Measurements from ENCODE around the gene CBFA2T2.

CBFA2T2 gene

DNA sequence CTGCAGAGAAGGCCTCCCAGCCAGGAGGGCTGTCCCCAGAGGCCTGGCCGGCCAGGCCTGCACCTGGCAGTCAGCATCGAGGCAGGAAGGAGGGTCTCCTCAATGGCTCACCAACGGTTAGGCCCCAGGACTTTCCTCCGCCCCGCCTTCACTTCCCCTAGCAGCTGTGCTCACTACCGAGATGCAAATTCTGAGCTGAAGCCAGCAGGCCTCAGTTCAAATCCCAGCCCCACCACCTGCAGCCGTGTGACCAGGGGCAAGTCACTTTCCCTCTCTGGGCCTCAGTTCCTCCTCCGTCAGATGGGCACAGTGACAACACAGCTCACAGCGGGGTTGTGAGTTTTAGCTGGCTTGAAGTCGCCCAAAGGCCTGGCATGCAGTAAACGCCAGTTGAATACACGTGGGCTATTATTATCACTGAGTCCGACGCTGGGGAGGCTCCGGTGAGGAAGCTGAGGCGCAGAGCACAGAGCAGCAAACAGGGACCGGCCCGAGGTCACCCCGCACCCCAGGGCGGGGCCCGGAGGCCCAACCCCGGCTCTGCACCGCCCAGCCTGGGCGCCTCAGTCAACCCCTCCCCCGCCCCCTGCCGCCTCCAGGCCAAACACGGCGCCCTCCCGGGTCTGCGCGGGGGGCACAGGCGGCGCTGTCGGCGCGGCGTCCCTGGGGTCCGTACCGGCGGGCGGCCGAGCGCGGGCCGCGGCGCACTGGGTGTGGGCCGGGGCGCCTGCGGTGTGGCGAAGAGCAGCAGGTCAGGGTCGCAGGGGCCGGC is 195.6 kb downstream of the CBFA2T2 start:
- TF ChIP-seq, protein P1, sequence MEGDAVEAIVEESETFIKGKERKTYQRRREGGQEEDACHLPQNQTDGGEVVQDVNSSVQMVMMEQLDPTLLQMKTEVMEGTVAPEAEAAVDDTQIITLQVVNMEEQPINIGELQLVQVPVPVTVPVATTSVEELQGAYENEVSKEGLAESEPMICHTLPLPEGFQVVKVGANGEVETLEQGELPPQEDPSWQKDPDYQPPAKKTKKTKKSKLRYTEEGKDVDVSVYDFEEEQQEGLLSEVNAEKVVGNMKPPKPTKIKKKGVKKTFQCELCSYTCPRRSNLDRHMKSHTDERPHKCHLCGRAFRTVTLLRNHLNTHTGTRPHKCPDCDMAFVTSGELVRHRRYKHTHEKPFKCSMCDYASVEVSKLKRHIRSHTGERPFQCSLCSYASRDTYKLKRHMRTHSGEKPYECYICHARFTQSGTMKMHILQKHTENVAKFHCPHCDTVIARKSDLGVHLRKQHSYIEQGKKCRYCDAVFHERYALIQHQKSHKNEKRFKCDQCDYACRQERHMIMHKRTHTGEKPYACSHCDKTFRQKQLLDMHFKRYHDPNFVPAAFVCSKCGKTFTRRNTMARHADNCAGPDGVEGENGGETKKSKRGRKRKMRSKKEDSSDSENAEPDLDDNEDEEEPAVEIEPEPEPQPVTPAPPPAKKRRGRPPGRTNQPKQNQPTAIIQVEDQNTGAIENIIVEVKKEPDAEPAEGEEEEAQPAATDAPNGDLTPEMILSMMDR (IDR thresholded peaks at IDR 0.05; ENCODE audit: low read depth, low read length), result no peak
- in situ Hi-C loops (cut with HindIII; ENCODE audit: low sequenced_read_pairs), result no loop called here
- DNase-seq (ENCODE audit: low read depth, low spot score), result no peak
- peak overlapping the region; percentile 38 for H3K4me3 ChIP-seq (ENCODE audit: low read depth, low read length)

DNA sequence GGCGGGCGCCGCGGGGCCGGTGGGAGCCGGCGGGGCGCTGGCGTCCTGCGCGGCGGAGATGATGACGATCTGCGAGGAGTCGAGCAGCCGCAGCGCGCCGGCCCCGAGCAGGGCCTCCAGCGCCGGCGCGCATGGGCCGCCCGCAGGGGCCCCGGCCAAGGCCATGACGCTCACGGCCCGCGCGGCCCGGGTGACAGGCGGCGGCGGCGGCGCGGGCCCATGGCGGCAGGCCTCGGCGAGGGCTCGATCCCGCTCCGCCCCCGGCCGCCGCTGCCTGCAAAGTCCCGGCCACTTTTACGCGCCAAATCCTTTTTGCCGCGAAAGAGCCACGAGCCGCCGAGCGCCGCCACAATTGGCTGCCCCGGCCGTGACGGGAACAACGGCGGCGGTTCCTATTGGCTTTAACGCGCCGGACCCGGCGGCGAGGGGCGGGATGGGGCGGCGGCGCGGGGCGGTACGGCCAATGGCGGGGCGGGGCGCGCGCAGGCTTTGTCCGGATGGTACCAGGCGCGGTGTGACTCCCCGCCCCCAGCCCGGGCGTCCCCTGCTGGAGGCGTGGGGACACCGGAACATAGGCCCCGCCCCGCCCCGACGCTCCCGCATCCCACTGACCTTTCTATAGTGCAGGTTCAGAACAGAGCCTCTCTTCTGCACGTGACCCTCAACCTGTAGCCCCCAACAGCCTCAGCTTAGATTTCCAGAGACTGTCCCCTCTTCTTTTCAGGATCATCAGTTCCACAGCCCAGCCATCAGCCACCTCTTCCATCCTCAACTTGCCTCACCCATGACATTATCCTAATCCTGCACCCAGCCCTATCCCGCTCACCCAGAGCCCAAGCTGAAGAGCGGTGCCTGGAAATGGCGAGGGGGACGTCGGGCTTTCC is 196.4 kb downstream of the CBFA2T2 start, which contains the start of gene E2F1:
Gene E2F1 (minus strand): TSS at position 286 of the 884 bp plus-strand sequence. CDS start 121 bp downstream, at position 165.
- in situ Hi-C loops (cut with HindIII; ENCODE audit: low sequenced_read_pairs), result no loop called here
- TF ChIP-seq, protein P1 (IDR thresholded peaks at IDR 0.05; ENCODE audit: low read depth, low read length), result peak; percentile 11
- peak; percentile 91 for DNase-seq (ENCODE audit: low read depth, low spot score)
- peak within 1 kb of the TSS; percentile 42 for H3K4me3 ChIP-seq (ENCODE audit: low read depth, low read length)

DNA sequence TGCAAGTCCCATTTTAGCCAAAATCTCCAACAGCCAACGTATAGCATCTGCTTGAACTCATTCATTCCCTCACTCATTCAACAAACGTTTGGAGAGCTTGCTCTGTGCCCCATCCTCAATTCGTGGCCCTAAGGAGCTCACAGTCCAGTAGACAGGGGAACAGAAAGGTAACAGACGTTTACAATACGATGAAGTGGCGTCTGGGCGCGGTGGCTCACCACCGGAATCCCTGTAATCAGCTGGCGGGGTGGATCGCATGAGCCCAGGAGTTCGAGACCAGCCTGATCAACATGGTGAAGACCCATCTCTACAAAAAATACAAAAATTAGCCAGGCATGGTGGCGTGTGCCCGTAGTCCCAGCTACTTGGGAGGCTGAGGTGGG is 197.1 kb downstream of the CBFA2T2 start:
- no peak for DNase-seq (ENCODE audit: low read depth, low spot score)
- TF ChIP-seq, protein P1 (IDR thresholded peaks at IDR 0.05; ENCODE audit: low read depth, low read length), result no peak
- in situ Hi-C loops (cut with HindIII; ENCODE audit: low sequenced_read_pairs), result no loop called here
- no peak overlapping the region for H3K4me3 ChIP-seq (ENCODE audit: low read depth, low read length)

DNA sequence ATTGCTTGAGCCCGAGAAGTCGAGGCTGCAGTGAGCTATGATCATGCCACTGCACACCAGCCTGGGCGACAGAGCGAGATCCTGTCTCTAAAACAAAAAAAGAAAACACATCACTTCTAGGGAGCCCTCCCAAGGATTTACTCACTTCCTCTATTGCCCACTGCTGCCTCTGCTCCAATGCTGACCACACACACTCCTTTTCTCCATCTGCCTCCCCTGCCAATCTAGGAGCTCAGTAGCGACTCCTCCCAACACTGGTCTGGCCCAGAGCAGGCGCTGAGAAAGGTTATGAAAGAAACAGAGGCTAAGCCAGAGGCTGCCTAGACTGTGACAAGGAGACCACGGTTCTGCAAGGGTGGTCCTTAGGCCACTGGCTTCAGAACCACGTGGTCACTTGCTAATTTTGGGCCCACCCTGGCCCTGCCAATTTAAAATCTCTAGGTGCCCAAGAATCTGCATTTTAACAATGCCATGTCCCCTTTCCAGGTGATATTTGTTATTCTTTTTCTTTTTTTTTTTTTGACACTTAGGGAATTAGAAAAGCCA is 197.5 kb downstream of the CBFA2T2 start:
- no peak for DNase-seq (ENCODE audit: low read depth, low spot score)
- in situ Hi-C loops (cut with HindIII; ENCODE audit: low sequenced_read_pairs), result no loop called here
- TF ChIP-seq, protein P1 (IDR thresholded peaks at IDR 0.05; ENCODE audit: low read depth, low read length), result no peak
- no peak overlapping the region for H3K4me3 ChIP-seq (ENCODE audit: low read depth, low read length)

DNA sequence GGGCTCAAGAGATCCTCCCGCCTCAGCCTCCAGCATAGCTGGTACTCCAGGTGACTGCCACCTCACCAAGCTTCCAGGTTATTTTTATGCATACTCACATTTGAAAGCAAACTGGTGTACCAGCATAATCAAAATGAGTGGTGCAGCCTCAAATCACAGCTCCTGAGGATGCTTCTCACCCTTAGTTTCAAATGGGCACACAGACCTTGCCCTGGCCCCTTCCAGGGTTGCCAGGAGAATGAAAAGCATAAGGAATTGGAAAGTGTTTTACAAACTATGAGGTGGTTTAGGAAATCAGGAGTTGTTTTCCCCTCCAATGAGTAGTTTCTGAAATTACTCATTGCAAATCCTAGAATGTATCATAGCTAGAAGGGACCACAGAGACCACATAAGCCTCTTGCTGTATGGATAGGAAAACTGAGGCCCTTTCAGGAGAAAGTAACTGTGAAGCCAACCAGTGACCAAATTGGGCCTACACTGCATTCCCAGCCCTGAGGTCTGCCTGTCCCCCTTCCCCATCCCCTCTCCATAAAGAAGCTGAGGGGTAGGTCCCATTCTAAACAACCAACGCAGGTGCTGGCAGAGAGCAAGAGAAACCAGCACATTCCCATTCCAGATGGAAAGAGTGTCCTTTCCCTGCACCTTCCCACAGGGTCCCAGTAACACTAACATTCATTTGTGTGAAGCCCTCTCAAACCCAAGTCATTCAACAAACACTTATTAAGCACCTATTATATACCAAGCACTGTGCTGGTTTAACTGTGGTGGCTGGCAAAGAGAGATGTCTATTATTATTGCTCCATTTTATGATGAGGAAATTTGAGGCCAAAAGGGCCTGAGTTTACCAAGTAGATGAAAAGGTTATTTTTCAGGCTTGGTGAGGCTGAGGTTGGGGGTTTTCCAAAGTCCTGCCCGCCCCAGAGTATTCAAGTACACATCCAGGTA is 198.4 kb downstream of the CBFA2T2 start:
- no peak overlapping the region for H3K4me3 ChIP-seq (ENCODE audit: low read depth, low read length)
- TF ChIP-seq, protein P1 (IDR thresholded peaks at IDR 0.05; ENCODE audit: low read depth, low read length), result no peak
- no peak for DNase-seq (ENCODE audit: low read depth, low spot score)
- in situ Hi-C loops (cut with HindIII; ENCODE audit: low sequenced_read_pairs), result no loop called here
